B cell (primary cell): Measurements from ENCODE around the gene CD1B. TPM values are rescaled to one million over a fixed set of nuclear protein-coding genes. Genes with fewer than 3 reads are reported as not detected.

Experiments used
- polyA plus RNA-seq: library from polyadenylated mRNA; depleted of rRNA; stranded (reverse); fragments of >200 nt; gene quantifications from 2 replicates; pipeline ENCODE4 v1.2.3, GENCODE V29; 2012
- total RNA-seq, 2 donors: library from RNA; stranded (reverse); fragments of 120-200 nt in 1 of 2; gene quantifications; 1 replicate in 1 of 2; 2 replicates in 1 of 2; pipeline versions ENCODE4 v1.2.3 to v1.2.4, GENCODE V29; 2013 to 2022

The CD1B gene
- total and polyA plus RNA-seq, 2 donors (not counting 1 experiment from before 2014, with no cell fraction given), result 0.09 TPM; not detected in 1

Other genes starting within 250 kb of the CD1B start
- 5.3 and 5.9 TPM in 2 replicates for gene CD1D, start 150.6 kb downstream of the CD1B start, total RNA-seq
- 23.6 and 25.2 TPM in 2 replicates for gene CD1D, start 150.6 kb downstream of the CD1B start, polyA plus RNA-seq
- gene CD1A, start 77.1 kb downstream of the CD1B start, total RNA-seq, result not detected in 2 replicates
- gene CD1A, start 77.1 kb downstream of the CD1B start, polyA plus RNA-seq, result 4.6 and 7.9 TPM in 2 replicates
- 6.6 and 7.4 TPM in 2 replicates for gene CD1C, start 41.6 kb downstream of the CD1B start, total RNA-seq
- 62.8 and 96.8 TPM in 2 replicates for gene CD1C, start 41.6 kb downstream of the CD1B start, polyA plus RNA-seq
- gene CD1E, start 22.4 kb upstream of the CD1B start, total RNA-seq, result not detected in 2 replicates
- 0.33 TPM in 1 of 2 replicates, not detected in the other for gene CD1E, start 22.4 kb upstream of the CD1B start, polyA plus RNA-seq
- gene OR10T2, start 67.9 kb upstream of the CD1B start, total RNA-seq, result not detected in 2 replicates
- not detected in 2 replicates for gene OR10T2, start 67.9 kb upstream of the CD1B start, polyA plus RNA-seq
- not detected in 2 replicates for gene OR10K2, start 94.7 kb upstream of the CD1B start, total RNA-seq
- not detected in 2 replicates for gene OR10K2, start 94.7 kb upstream of the CD1B start, polyA plus RNA-seq
- not detected in 2 replicates for gene OR10K1, start 130.3 kb upstream of the CD1B start, total RNA-seq
- gene OR10K1, start 130.3 kb upstream of the CD1B start, polyA plus RNA-seq, result not detected in 2 replicates
- gene OR10R2, start 140.7 kb upstream of the CD1B start, total RNA-seq, result not detected in 2 replicates
- gene OR10R2, start 140.7 kb upstream of the CD1B start, polyA plus RNA-seq, result not detected in 2 replicates
- gene OR6Y1, start 222.9 kb upstream of the CD1B start, total RNA-seq, result not detected in 2 replicates
- gene OR6Y1, start 222.9 kb upstream of the CD1B start, polyA plus RNA-seq, result not detected in 2 replicates
- not detected in 2 replicates for gene OR6P1, start 239.0 kb upstream of the CD1B start, total RNA-seq
- not detected in 2 replicates for gene OR6P1, start 239.0 kb upstream of the CD1B start, polyA plus RNA-seq
- not detected in 2 replicates for gene OR10X1, start 248.4 kb upstream of the CD1B start, total RNA-seq
- not detected in 2 replicates for gene OR10X1, start 248.4 kb upstream of the CD1B start, polyA plus RNA-seq